ENCODE measurements around the gene KCNN4. TPM values are rescaled to one million over a fixed set of nuclear protein-coding genes. Genes with fewer than 3 reads are reported as not detected.

KCNN4 gene
- total RNA-seq, 3 donors from 2014 or later (not counting 1 experiment from before 2014, with no cell fraction given): 0.72 to 7.1 (median 1.4) TPM

DNA sequence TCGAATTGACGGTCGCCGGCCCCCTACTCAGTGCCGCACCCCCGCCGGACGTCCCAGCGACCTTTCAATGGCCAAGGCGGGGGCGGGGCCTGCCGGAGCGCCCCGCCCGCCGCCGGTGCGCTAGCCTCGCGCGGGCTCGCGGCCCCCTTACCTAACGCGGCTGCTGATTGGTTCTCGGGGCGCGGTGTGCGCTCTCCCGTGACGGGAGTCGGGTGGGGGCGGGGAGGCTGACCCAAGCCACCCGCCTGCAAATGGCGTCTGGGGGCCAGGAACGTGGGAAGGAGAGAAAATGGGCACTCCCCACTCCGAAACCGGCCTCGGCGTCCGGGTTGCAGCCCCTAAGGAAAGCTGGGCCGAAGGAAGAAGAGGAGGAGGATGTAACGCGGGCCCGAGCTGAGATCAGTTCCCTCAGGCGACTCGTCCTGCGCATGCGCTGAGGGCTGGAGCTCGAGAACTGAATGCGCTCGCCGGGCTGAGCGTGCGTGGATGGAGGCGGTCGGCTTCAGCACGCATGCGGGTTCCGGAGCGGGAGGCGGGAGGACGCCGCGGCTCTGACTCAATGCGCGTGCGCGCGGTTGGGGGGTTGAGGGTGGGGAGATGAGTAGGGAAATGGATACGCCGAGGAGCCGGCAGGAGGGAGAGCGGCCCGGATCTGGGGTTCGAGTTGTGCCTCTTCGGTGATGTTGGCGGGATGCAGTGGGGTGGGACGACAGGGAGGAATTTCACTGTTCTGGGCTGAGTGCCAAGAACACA is 26.1 kb downstream of the KCNN4 start, which contains the start of gene SMG9:
TSS of gene SMG9 (minus strand) at position 460 of the 753 bp plus-strand sequence. CDS start 4,221 bp downstream, outside the sequence.
- ATAC-seq (peak; percentile 88 to 95 (median 89)), DNase-seq (peak; percentile 99 to 100)
- TF ChIP-seq, protein P1, sequence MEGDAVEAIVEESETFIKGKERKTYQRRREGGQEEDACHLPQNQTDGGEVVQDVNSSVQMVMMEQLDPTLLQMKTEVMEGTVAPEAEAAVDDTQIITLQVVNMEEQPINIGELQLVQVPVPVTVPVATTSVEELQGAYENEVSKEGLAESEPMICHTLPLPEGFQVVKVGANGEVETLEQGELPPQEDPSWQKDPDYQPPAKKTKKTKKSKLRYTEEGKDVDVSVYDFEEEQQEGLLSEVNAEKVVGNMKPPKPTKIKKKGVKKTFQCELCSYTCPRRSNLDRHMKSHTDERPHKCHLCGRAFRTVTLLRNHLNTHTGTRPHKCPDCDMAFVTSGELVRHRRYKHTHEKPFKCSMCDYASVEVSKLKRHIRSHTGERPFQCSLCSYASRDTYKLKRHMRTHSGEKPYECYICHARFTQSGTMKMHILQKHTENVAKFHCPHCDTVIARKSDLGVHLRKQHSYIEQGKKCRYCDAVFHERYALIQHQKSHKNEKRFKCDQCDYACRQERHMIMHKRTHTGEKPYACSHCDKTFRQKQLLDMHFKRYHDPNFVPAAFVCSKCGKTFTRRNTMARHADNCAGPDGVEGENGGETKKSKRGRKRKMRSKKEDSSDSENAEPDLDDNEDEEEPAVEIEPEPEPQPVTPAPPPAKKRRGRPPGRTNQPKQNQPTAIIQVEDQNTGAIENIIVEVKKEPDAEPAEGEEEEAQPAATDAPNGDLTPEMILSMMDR (IDR thresholded peaks at IDR 0.05): no peak
- under 1% methylated on average over 79 of the region's 79 CpGs for WGBS (ENCODE audit: insufficient coverage)
- H3K36me3 ChIP-seq (ENCODE audit: control insufficient read depth, insufficient read depth, low read length): peaks cover 10% of the 10 kb centered on the region
- H3K9me3 Mint-ChIP-seq: no peaks in the 10 kb centered on the region
- H3K4me3 Mint-ChIP-seq: peak within 1 kb of the TSS; percentile 99
- H3K4me3 ChIP-seq (ENCODE audit: low read length): peak within 1 kb of the TSS; percentile 83
- no peaks in the 10 kb centered on the region for H3K9me3 ChIP-seq (ENCODE audit: control insufficient read depth, insufficient read depth, low read length)
- H3K27me3 ChIP-seq (ENCODE audit: control insufficient read depth, insufficient read depth, low read length): no peaks in the 10 kb centered on the region
- peaks cover 26 to 36% of the 10 kb centered on the region in 2 donors for H3K4me1 Mint-ChIP-seq
- peak within 1 kb of the TSS; percentile 99 to 100 for H3K27ac Mint-ChIP-seq
- peaks cover 25% of the 10 kb centered on the region for H3K4me1 ChIP-seq (ENCODE audit: control insufficient read depth, insufficient read depth, low read length)
- no peaks in the 10 kb centered on the region for H3K36me3 Mint-ChIP-seq
- H3K27me3 Mint-ChIP-seq (ENCODE audit: low read depth in 2 of 2): peaks cover 0 to 2% of the 10 kb centered on the region in 2 donors
- intact Hi-C loops (cut with micrococcal nuclease): loop anchor here (2.0 kb wide), 2 partner anchors 54 to 86 kb away; no protein-coding TSS in a partner anchor
- peak within 1 kb of the TSS; percentile 97 for H3K27ac ChIP-seq (ENCODE audit: low read length)

DNA sequence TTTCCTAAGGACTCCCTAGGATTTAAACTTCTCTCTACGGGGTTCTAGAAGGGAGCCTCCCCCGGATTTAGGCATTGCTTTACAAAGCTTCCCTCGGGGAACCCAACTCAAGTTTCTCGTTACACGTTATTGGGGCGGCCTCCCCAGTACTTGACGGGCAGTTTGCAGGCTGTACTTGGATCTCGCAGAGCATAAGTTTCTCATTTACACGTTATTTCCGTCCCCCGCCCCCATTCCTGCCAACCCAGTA is 26.6 kb downstream of the KCNN4 start:
- intact Hi-C loops (cut with micrococcal nuclease): loop anchor here (2.0 kb wide), 2 partner anchors 53 to 85 kb away; no protein-coding TSS in a partner anchor
- no peak for DNase-seq
- TF ChIP-seq, protein P1 (IDR thresholded peaks at IDR 0.05): no peak
- H3K4me1 Mint-ChIP-seq: peaks cover 26 to 36% of the 10 kb centered on the region in 2 donors
- WGBS (ENCODE audit: insufficient coverage): 0% methylated on average over 11 of the region's 11 CpGs
- H3K4me3 ChIP-seq (ENCODE audit: low read length): peak overlapping the region; percentile 83
- H3K36me3 Mint-ChIP-seq: peaks cover 1% of the 10 kb centered on the region
- H3K27ac ChIP-seq (ENCODE audit: low read length): peak overlapping the region; percentile 97
- no peaks in the 10 kb centered on the region for H3K27me3 ChIP-seq (ENCODE audit: control insufficient read depth, insufficient read depth, low read length)
- H3K4me1 ChIP-seq (ENCODE audit: control insufficient read depth, insufficient read depth, low read length): peaks cover 25% of the 10 kb centered on the region
- H3K9me3 Mint-ChIP-seq: no peaks in the 10 kb centered on the region
- H3K27ac Mint-ChIP-seq: peak overlapping the region; percentile 99 to 100
- no peaks in the 10 kb centered on the region for H3K9me3 ChIP-seq (ENCODE audit: control insufficient read depth, insufficient read depth, low read length)
- no peak for ATAC-seq
- H3K4me3 Mint-ChIP-seq: peak overlapping the region; percentile 99
- peaks cover 15% of the 10 kb centered on the region for H3K36me3 ChIP-seq (ENCODE audit: control insufficient read depth, insufficient read depth, low read length)
- H3K27me3 Mint-ChIP-seq (ENCODE audit: low read depth in 2 of 2): peaks cover 0 to 2% of the 10 kb centered on the region in 2 donors

- H3K4me3 ChIP-seq (ENCODE audit: low read length): no peak overlapping the region
- Mint-ChIP-seq H3K4me3 (no peak overlapping the region), H3K9me3 (no peaks in the 10 kb centered on the region), H3K27me3 (ENCODE audit: low read depth in 2 of 2) (peaks cover 0 to 2% of the 10 kb centered on the region in 2 donors), H3K27ac (peak overlapping the region in 1 of 2 donors; percentile 100), H3K4me1 (peaks cover 31 to 41% of the 10 kb centered on the region in 2 donors), H3K36me3 (peaks cover 7% of the 10 kb centered on the region)
- H3K4me1 ChIP-seq (ENCODE audit: control insufficient read depth, insufficient read depth, low read length): peaks cover 25% of the 10 kb centered on the region
- no peaks in the 10 kb centered on the region for H3K27me3 ChIP-seq (ENCODE audit: control insufficient read depth, insufficient read depth, low read length)
- peaks cover 30% of the 10 kb centered on the region for H3K36me3 ChIP-seq (ENCODE audit: control insufficient read depth, insufficient read depth, low read length)
- intact Hi-C loops (cut with micrococcal nuclease): no loop called here
- no peaks in the 10 kb centered on the region for H3K9me3 ChIP-seq (ENCODE audit: control insufficient read depth, insufficient read depth, low read length)
- ATAC-seq (no peak), DNase-seq (no peak)
- H3K27ac ChIP-seq (ENCODE audit: low read length): no peak overlapping the region
- TF ChIP-seq, protein P1 (IDR thresholded peaks at IDR 0.05): no peak
- WGBS (ENCODE audit: insufficient coverage): 88% methylated on average over 6 of the region's 6 CpGs
Measured at GRCh38 chr19:43752287-43752875, 28.4 kb downstream of the KCNN4 start.
